Activated CD4-positive, CD25-positive, alpha-beta regulatory T cell (primary cell): ENCODE measurements around the gene MRPS34.

Experiments
- DNase-seq, 4 experiments: peaks; one replicate each; lab custom pipeline; 2025; lab: John Stamatoyannopoulos, UW

MRPS34 gene

GRCh38 chr16:1781254-1781653 is 8.3 kb upstream of the MRPS34 start:
- no peak for DNase-seq

- DNase-seq, result no peak
Observed at GRCh38 chr16:1780677-1781072, 7.7 kb upstream of the MRPS34 start.

GRCh38 chr16:1779741-1780676 is 7.1 kb upstream of the MRPS34 start:
- no peak for DNase-seq

- no peak for DNase-seq
Observed at GRCh38 chr16:1779234-1779701, 6.3 kb upstream of the MRPS34 start.

- DNase-seq, result no peak
Observed at GRCh38 chr16:1778200-1779179, 5.6 kb upstream of the MRPS34 start.

GRCh38 chr16:1777375-1778199 is 4.7 kb upstream of the MRPS34 start:
- DNase-seq, result no peak

GRCh38 chr16:1776991-1777374 is 4.0 kb upstream of the MRPS34 start:
- no peak for DNase-seq

GRCh38 chr16:1776672-1776955 is 3.7 kb upstream of the MRPS34 start:
- no peak for DNase-seq

GRCh38 chr16:1775846-1776671 is 3.1 kb upstream of the MRPS34 start:
- DNase-seq, result no peak

- DNase-seq, result no peak
Observed at GRCh38 chr16:1775006-1775845, 2.3 kb upstream of the MRPS34 start.

GRCh38 chr16:1774448-1774780 is 1.5 kb upstream of the MRPS34 start:
- DNase-seq, result no peak

- no peak for DNase-seq
Observed at GRCh38 chr16:1773703-1774447, 941 bp upstream of the MRPS34 start.

GRCh38 chr16:1772362-1772907 is 499 bp downstream of the MRPS34 start, which contains the start of gene EME2:
Gene EME2 (plus strand): TSS chr16:1772810. CDS start chr16:1773228, 418 bp downstream.
- peak in 1 of 4 experiments; percentile 42 for DNase-seq

GRCh38 chr16:1771864-1772361 is 1.0 kb downstream of the MRPS34 start:
- DNase-seq, result no peak

GRCh38 chr16:1771188-1771863 is 1.6 kb downstream of the MRPS34 start, which contains the start of gene NME3:
Gene NME3 (minus strand): TSS chr16:1771543. CDS start chr16:1771534, 9 bp downstream.
- peak; percentile 57 to 63 (median 60) for DNase-seq

GRCh38 chr16:1770328-1771187 is 2.4 kb downstream of the MRPS34 start:
- DNase-seq, result peak in 2 of 4 experiments; percentile 24 to 34
